Adrenal gland (tissue), 5 donors: ENCODE results near the gene VEPH1.

ENCODE experiments used
- CTCF ChIP-seq, 6 experiments: fragments of 450-650 bp in 4 of 6; fragments of 200-600 bp in 2 of 6; sonication (generic) in 1 of 6; IDR thresholded peaks; 1 replicate in 5 of 6; 2 replicates in 1 of 6; pipeline versions ENCODE4 v1.5.1 to v1.8.0; 2016 to 2021; ENCODE audit warnings: antibody characterized with exemption in 6 of 6, mild to moderate bottlenecking in 2 of 6, moderate library complexity in 1 of 6
- POLR2A ChIP-seq, 2 donors: fragments of 450-650 bp; IDR thresholded peaks; one replicate each; pipeline ENCODE4 v1.6.1; 2017; ENCODE audit warnings: antibody characterized with exemption in 2 of 2, mild to moderate bottlenecking in 2 of 2, moderate library complexity in 1 of 2
- donor health status: DM: no; HTN: no; CAD: no.

GRCh38 chr3:157271283-157271882, 231.8 kb downstream of the VEPH1 start:
- TF ChIP-seq CTCF (IDR thresholded peaks at IDR 0.05) (no peak), POLR2A (IDR thresholded peaks at IDR 0.05) (no peak)
